HG03439 (cell line): Measurements from ENCODE around the gene EDAR.

Experiments
- ATAC-seq: cut with Tn5 transposase; IDR thresholded peaks from one replicate; pipeline ENCODE4 v1.9.1; 2021; ENCODE audit warnings: mild to moderate bottlenecking, moderate library complexity; ENCODE audit not compliant: unreplicated experiment

Gene EDAR

DNA sequence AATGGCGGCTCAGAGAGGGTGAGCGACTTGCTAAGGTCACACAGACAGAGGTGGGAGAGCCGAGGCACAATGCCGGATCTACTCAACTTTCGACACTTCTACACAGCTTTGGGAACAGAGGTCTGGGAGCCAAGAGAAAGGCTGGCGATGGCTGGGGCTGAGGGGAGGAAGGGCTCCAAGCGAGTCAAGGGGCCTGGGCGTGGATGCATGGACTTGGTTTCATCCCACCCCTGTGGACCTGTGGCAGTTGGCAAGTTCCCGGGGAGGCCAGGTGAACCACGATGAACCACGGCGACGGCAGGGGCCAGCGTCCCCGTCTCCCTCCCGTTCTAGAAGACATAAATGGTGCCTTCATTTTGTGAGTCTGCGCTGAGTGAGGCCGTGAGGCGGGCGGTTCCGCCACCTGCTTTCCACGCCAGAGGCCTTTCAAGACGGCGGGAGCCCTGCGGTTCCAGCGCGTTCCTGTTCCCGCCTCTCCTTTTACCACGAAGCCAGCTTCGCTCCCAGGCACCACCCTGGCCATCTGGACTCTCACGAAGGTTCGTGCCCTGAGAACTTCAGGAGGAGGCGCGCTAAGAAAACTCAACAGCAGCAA is 46.7 kb downstream of the EDAR start:
- no peak for ATAC-seq

DNA sequence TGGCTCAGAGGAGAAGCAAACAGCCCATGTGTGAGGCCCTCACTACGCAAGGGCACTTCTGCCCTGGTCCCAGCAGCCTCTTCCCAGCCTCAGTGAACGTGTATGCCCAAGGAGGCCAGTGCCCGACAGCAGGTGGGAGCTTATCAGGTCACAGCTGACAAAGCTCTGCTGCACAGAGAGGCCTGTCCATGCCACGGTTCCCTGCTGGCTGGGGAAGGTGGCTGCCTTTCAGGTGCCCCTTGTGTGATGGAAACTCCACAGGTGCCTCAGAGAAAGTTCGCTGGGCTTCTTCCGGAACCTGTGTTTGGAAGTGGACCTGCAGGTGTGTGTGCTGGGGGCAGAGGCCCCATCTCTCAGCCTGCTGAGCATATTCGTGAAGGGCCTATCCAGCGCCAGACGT is 47.3 kb downstream of the EDAR start:
- no peak for ATAC-seq

DNA sequence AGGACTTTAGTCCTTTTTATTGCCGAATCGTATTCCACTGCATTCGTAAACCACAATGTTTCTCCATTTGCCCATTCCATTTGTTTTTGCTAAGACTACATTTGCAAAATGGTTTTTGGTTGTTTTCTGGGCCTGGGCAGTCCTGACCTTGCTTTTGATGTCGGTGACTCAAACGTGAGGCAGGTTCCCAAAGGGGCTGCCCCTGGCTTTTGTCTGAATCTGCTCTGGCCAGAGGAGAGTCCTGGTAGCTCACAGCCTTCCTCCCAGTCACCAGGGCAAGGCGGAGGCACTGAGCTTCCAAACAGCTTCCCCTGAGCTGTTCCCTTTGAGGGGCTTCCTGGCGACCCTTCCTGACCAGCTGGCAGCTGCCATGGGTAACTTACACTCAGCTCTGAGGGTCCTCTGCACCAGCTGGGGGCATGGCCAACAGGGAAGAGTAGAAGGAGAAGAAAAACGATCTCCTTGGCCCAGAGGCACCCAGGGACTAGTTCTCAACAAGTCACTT is 47.8 kb downstream of the EDAR start:
- no peak for ATAC-seq

DNA sequence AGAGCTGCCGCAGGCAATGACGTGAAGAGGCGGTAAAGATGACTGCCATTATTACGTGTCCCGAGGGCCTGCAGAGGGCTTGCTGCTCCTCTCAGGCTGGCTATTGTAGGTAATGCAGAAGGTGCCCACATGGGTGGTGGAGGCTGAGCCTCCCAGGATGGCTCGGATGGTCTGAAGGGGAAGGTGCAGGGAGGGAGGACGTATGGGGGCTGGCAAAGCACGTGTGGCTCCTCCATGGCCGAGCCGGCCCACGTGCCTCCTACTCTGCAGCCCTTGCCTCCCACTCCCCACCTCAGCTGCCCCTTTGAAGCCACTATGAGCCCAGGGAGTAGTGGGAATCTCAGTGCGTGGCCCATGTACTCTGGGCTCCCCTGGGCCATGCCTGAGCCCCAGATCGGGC is 48.9 kb downstream of the EDAR start:
- no peak for ATAC-seq

DNA sequence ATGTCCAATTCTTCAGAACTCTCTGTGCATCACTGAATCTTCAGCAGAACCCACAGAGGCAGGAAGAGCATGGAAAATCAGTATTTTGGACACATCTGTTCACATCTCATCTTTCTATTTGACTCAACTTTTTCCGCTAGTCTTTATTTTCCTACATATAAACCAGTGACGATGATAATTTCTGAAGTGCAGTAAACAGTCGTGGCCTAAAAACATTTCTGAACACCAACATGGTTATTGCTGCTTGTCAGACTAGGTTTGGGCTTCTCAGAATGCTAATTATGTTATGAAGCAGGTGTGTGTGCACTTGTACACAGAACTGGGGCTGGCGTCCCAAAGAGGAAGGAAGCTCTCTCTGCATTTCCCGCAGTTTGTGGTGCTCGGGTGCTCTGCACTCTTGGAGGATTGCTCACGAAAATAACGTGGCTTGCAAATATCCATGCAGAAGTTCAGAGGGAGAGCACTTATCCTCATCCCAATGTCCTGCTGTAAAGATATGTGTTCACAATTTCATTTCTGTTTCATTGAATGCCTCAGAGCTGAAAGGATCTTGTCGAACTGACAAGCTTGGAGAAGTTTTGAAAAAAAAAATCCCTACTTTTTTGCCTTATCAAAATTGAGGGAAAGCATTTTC is 50.8 kb downstream of the EDAR start:
- ATAC-seq = no peak

DNA sequence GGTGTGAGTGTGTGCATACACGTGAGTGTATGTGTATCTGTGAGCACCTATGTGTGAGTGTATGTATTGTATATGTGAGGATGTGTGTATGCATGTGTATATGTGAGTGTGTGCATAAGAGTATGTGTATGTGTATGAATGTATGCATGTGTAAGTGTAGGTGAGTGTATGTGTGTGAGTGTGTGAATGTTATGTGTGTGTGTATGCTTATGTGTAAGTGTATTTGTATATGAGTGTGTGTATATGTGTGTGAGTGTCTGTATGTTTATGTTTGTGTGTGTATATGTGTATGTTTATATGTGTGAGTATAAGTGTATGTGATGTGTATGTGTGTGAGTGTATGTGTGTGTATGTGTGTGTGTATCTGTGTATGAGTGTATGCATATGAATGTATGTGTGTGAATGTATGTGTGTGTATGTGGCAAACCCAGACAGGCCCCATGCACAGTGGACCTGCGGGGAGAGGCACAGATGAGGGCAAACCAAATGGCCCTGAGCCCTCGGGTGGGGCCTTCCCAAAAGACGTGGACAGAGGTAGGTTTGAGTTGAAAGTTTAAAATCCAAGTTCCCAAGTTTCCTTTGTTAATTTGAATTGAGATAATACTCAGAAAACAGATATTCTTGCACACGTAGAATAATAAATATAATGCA is 51.5 kb downstream of the EDAR start:
- ATAC-seq = no peak

DNA sequence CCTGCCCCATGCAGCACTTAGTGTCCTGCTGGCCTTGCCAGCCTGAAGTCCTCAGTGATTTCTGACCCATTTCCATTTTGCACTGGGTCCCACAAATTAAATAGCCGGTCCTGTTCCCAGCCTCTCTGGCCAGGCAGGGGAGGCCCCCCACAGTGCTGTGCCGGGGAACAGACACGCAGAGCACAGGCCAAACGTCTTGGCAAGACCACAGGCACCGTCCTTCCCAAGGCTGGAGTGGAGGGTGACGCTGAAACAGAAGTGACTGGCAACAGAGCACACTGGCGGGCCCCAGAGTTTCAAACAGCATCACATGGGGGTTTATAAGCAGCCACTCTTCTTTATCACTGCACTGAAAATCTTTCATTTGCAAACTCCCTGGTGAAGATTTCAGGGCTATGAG is 52.2 kb downstream of the EDAR start:
- no peak for ATAC-seq

DNA sequence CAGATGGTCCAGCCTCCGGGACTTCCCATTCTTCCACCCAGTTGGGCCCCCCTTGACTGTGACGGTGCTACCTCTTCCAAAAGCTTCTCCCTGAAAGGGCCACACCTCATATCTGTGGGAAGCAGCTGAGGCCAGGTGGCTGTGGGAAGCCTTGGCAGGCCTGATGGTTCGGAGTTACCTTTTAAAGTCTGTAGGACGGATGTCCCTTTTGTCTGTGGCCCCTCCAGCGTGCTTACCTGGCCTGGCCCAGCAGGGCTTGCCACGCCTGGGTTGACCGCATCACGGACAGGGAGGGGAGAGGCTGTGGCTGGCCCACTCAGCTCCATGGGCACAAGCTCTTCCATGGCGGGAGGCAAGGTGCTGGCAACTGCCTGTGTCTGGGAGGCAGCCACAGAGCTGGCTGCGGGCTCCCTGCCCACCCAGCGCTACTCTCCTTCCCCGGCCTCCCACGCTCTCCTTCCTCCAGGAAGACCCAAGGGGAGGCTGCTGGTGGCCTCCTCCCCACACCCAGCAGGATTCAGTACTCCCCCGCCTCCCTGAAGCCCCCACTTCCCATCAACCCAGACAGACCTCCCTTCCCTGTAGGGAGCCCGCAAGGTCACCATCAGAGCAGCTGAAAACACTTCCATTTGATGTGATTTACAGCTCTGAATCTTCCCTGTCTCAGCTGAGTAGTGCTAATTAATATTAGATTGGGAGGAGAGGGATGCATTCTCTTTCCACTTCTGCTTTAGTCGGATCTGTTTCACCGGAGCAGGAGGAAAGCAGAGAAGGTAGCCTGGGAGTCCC is 52.8 kb downstream of the EDAR start:
- ATAC-seq = no peak

DNA sequence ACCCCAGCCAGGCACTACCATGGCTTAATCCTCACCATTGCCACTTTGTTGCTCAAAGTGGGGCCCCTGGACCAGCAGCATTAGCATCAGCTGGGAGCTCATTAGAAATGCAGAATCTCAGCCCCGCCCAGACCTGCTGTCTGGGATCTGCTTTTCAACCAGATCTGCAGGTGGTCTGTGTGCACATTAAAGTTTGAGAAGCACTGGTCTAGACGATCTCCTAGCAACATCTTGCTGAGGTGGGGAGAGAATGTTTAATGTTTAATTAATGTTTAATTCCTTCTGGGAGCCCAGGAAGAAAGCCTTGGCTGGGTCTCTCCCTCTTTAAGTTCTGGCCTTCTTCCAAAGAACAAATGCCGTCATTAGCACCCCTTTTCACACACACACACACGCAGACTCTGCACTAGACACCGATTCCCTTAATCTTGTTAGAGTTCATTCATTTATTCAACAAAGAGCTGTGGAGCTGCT is 53.7 kb downstream of the EDAR start:
- ATAC-seq = no peak

DNA sequence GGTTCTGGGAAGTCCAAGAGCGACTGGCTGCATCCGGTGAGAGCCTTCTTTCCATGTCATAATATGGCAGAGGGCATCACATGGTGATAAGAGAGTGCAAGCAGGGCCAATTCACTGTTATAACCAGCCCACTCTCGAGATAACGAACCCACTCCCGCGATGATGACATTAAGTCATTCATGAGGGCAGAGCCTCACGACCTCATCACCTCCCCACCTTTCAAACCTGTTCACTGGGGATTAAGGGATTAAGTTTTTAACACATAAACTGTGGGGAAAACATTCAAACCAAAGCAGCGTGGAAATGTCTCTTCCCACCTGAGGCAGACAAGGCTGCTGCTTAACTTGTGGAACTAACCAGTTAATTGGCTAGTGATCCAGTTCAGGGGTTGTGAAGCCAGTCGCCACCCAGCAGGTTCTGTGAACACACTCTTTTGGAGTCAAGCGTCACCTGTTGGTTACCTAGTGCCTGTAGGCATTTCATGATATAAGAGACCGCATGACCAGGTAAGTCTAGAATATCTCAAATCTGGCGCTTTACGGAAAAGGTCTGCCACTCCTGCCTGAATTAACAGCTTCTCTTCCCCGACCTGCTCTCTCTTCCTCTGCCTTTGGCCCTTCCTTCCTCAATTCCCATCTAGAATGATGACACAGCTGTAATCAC is 54.3 kb downstream of the EDAR start:
- no peak for ATAC-seq

DNA sequence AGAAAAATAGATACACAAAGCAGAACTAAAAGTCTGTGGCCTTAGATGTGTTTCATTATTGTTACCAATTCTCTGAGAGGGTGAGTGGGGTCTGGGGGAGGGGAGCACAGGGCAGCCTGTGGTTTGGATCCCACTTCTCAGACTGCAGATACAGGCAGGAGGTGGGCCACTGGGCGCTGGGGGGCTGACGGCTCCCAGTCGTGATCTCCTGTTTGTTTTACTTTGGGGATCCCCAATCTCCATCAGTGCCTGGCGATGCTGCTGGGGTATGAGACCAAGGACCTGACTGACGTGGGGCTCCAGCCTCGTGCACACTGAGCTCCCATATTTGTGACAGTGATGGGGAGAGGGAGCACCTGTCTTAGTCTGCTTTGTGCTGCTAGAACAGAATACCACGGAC is 54.9 kb downstream of the EDAR start:
- ATAC-seq = no peak

DNA sequence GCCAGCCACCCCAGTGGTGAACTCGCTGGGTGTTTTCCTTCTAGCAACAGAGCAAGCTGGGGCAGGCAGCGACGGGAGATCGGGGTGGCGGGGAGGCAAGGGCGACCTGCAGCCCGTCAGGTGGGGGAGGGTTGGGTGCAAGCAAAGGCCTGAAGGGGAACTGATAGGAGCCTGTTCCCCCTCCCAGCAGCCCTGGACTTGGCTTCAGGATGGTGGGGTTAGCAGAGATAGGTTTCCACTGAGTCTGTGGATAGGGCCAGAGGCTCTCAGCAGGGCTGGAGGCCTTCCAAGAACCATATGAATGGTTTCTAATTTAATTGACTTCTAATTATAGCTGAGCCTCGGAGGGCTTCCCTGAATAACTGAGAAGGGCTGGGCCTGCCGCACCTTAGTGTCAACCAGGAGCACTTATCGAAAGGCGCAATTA is 55.3 kb downstream of the EDAR start:
- ATAC-seq = no peak

DNA sequence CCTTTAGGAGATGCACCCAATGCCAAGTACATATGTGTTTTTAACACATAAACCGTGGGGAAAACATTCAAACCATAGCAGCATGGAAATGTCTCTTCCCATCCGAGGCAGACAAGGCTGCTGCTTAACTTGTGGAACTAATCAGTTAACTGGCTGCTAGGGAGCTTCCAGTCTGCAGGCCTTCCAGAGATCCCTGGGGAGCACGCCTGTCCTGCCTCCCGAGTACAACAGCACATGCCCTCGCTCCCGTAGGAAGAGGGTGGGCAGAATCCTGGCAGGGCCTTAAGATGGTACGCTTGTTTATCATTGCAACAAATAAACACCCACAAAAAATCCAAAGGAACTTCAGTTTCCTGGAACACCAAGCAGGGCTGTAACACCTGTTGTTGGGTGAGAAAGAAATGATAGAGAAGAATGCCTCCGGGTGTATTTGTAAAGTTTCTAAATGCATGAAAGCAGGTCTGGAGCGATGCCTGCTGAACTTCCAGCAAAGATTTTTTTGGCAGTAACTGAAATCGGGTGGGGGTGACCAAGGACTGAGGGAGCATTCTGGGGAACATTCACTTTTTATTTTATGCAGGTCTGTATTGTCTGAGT is 56.2 kb downstream of the EDAR start:
- ATAC-seq = no peak

DNA sequence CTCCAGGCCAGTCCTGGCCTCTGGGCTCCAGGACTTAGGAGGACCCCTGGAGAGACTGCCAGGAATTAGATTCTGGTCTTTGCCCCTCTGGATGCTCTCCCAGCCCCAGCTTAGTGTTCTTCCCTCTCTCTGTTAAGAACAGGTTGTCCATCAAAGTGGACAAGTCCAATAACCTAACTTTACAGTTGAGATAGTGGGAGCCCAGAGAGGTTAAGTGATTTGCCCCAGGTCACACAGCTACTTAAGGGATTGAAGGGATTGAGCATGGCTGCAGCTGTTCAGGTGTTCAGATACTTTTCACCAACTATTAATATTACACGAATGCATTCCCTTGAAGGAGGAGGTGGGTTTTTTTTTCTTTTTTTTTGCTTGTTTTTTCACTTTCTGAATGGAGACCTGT is 57.6 kb downstream of the EDAR start:
- ATAC-seq = no peak

DNA sequence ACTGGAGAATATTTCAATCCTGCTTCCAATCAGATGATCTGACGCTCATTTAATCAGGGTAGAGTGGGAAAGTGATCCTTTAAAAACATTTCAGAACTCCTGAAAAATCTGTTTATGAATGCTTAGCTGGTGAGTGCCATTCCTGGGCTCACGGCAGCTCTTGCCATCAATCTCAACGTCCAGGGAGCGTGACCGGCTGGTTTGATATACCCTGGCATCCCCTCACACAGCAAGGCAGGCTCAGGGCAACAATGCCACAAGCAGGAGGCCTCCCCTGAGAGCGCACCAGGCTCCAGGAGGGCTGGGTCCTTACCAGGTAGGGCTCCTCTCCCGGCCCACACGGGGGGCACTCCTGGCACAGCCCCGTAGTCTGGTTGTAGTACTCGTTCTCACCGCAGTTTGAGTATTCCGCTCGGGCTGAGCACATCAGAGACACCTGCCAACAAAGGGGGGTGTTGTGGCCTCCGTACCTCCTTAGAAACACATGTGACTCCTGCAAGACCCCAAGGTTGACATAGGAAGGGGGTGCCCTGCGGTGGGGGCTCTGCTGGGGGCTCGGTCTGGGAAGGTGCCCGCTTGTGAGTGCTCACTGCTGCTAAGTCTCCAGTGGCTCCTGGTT is 59.1 kb downstream of the EDAR start:
- ATAC-seq = no peak

DNA sequence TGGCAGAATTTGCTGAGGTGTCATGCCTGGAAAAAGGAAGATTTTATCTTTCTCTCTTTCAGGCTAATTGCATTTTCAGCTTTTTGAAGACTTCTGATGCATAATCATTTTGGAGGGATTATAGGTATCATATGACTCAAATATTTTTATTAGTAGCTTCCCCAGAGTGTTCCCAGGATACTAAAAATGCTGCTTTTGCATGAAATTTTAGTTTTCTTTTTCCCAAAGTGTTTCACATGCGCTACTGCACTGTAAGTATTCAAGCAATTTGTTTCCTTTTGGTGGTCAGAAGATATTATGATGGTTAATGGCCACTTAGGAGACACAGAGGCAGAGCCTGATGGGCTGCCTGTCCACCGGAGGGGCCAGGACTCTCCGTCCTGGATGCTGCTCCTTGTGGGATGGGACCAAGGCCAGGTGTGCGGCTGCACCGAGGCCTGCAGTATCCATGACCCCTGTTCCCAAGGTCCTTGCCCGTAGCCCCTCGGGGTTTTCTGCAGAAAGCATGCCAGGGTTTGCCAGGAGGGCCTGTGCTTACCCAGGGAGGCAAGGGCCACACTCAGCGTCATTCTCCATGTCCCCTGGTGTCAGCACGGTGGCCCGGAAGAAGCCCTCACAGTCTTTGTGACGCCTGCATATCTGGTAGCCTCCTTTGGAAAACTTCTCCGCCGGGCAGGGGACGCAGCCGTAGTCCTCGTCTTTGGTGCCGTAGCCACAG is 60.2 kb downstream of the EDAR start:
- no peak for ATAC-seq

DNA sequence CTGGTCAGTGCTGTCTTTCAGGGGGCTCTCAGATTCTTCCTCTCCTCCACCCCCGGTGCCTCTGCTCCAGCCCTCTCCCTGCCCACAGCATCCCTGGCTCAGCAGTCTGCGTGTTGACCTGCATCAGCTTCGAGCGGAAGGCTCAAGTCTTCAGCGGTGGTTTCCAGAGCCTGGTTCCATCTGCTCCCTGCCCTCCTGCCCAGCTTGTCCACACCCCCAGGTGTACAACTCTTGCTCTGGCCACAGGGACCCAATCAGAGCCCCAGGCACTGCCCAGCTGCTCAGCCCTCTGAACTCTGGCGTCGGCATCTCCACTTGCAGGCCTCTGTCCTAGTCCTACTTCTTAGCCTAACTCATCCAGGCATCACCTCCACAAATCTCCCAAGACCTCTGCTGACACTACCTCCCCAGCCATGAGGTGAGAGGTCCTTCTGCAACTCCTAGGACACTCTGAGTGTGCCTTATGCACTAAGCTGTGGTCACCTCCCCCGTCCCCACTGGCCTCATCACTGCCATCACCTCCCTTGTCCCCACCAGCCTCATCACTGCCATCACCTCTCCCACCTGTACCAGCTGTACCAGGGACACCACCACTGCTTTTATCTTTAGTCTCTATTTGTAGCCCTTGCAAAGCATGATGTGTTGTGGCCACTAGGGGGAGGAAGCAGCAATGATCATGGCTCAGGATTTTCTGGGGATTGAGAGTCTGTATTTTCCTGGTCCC is 60.9 kb downstream of the EDAR start:
- no peak for ATAC-seq

DNA sequence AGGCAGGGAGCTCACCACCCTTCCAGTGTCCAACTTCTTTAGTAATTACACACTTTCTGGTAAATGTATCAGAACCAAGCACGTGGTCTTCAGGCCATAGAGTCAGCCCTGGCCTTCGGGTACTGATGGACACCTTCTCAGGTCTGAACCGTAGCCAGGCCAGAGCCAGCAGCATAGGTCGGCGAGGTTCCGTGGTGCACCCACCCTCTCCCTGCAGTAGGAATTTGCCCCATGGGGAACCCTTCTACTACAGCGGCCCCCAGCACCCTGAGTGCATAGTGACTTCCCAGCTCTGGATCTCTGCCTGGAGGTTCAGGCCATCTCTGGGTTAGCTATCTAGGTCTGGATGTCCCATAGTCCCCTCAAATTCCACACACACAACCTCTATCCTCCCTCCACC is 61.6 kb downstream of the EDAR start:
- ATAC-seq = no peak
